ENCODE data around the gene GPATCH8. TPM values are rescaled to one million over a fixed set of nuclear protein-coding genes. Genes with fewer than 3 reads are reported as not detected.

The GPATCH8 gene
- total and polyA plus RNA-seq, 2 of the 8 experiments (the other 6 are each of a cell fraction or from before 2014, with no cell fraction given): 20.5 to 58.1 TPM

GRCh38 chr17:44543213-44543904 lies 40.2 kb upstream of the GPATCH8 start (continued):
- TF ChIP-seq CHD7 (IDR thresholded peaks at IDR 0.05; ENCODE audit: insufficient replicate concordance, low read length) (no peak), CHD2 (IDR thresholded peaks at IDR 0.05; ENCODE audit: low read length) (peak; percentile 56), FOSL1 (IDR thresholded peaks at IDR 0.05; ENCODE audit: insufficient read depth, low read depth, low read length) (no peak), RFX5 (IDR thresholded peaks at IDR 0.05; ENCODE audit: borderline replicate concordance, low read depth, low read length) (no peak), RXRA (IDR thresholded peaks at IDR 0.05; ENCODE audit: insufficient read depth, low read depth, low read length) (peak; percentile 83; the same call in 1 of the 2 replicates), E2F6 (IDR thresholded peaks at IDR 0.05) (no peak), TBP (IDR thresholded peaks at IDR 0.05; ENCODE audit: low read depth, low read length) (0 out of 2 replicates have a peak, but pooled peaks have one; percentile 32), RBBP5 (IDR thresholded peaks at IDR 0.05; ENCODE audit: borderline replicate concordance, low read depth, low read length) (peak; percentile 95), KDM4A (IDR thresholded peaks at IDR 0.05; ENCODE audit: low read depth, low read length, severe bottlenecking) (no peak), TEAD4 (IDR thresholded peaks at IDR 0.05; ENCODE audit: low read depth, low read length) (peak; percentile 100)

Measured in H1 (cell line).